GM12878 (cell line): ENCODE results near the gene HIC1. TPM values are rescaled to one million over a fixed set of nuclear protein-coding genes. Genes with fewer than 3 reads are reported as not detected.

Experiments
- ATAC-seq: fragments of 200-7000 bp; cut with Tn5 transposase; 3 replicates; pipeline ENCODE4 v1.9.1; 2020; ENCODE audit warnings: mild to moderate bottlenecking, moderate library complexity
- BruUV-seq: library from RNA; stranded (reverse); fragments of 400-500 nt; replicated peaks from 2 replicates; lab custom pipeline; 2021; lab: Mats Ljungman, UMichigan
- CTCF ChIA-PET: fragments of 300-600 bp; sonication (Branson Sonifier 250); formaldehyde crosslinking; extraction: SDS; loops from one replicate; lab custom pipeline; 2021; ENCODE audit warnings: inconsistent platforms; lab: Yijun Ruan, JAX
- POLR2A ChIA-PET: fragments of 350-600 bp; formaldehyde crosslinking; extraction: SDS; loops from one replicate; lab custom pipeline; 2021; ENCODE audit warnings: inconsistent platforms; lab: Charles Lee
- RAD21 ChIA-PET: fragments of 300-600 bp; sonication (Branson Sonifier 250); formaldehyde crosslinking; loops from one replicate; lab custom pipeline; 2023; ENCODE audit warnings: antibody characterized with exemption; ENCODE audit not compliant: unreplicated experiment; lab: Charles Lee
- SMC1A ChIA-PET: fragments of 300-600 bp; sonication (Branson Sonifier 250); formaldehyde crosslinking; loops from one replicate; lab custom pipeline; 2023; ENCODE audit not compliant: unreplicated experiment, uncharacterized antibody; lab: Charles Lee
- DNase-seq: peaks from one replicate; pipeline ENCODE4 v3.0.0-alpha.2; 2011; ENCODE audit warnings: low read depth, low spot score
- FAIRE-seq: peaks from 3 replicates; lab custom pipeline; 2011; peaks lifted over from hg19 to GRCh38; lab: Jason Lieb, UNC
- H2AFZ ChIP-seq: 2 replicates; pipeline ENCODE4 v1.6.0; 2011; ENCODE audit warnings: low read depth, low read length, control low read depth; ENCODE audit not compliant: control insufficient read depth
- H3K27ac ChIP-seq: 2 replicates; pipeline ENCODE4 v1.5.1; 2011; ENCODE audit warnings: control low read depth; ENCODE audit not compliant: control insufficient read depth, insufficient read depth
- H3K27me3 ChIP-seq, 2 experiments: replicated peaks in 1 of 2; 2 replicates each; pipeline versions ENCODE4 v1.6.0 to v1.6.1; 2011; ENCODE audit warnings: low read length in 1 of 2; ENCODE audit not compliant: control insufficient read depth in 2 of 2, insufficient read depth in 2 of 2
- H3K36me3 ChIP-seq, 2 experiments: 2 replicates each; pipeline ENCODE4 v1.5.1; 2011; ENCODE audit warnings: low read length in 1 of 2; ENCODE audit not compliant: control insufficient read depth in 2 of 2, insufficient read depth in 2 of 2
- H3K4me1 ChIP-seq: 2 replicates; pipeline ENCODE4 v1.6.1; 2011; ENCODE audit warnings: mild to moderate bottlenecking, low read length, moderate library complexity, mixed read lengths; ENCODE audit not compliant: control insufficient read depth, insufficient read depth
- H3K4me2 ChIP-seq: 2 replicates; pipeline ENCODE4 v1.6.0; 2011; ENCODE audit warnings: control low read depth; ENCODE audit not compliant: control insufficient read depth, insufficient read depth
- H3K4me3 ChIP-seq: fragments of 200-600 bp; sonication (generic); 2 replicates; pipeline ENCODE4 v1.5.1; 2016
- H3K79me2 ChIP-seq: 2 replicates; pipeline ENCODE4 v1.6.0; 2011; ENCODE audit warnings: low read length; ENCODE audit not compliant: control insufficient read depth, insufficient read depth
- H3K9ac ChIP-seq: 2 replicates; pipeline ENCODE4 v1.8.0; 2011; ENCODE audit warnings: low read length, control low read depth, mixed read lengths; ENCODE audit not compliant: control insufficient read depth, insufficient read depth
- H3K9me3 ChIP-seq: replicated peaks from 3 replicates; pipeline ENCODE4 v1.5.1; 2011; ENCODE audit warnings: mild to moderate bottlenecking, low read length; ENCODE audit not compliant: control insufficient read depth, insufficient read depth
- H4K20me1 ChIP-seq: 2 replicates; pipeline ENCODE4 v1.6.0; 2011; ENCODE audit not compliant: control insufficient read depth, insufficient read depth
- CHD1 ChIP-seq: IDR thresholded peaks from 2 replicates; pipeline ENCODE4 v1.6.1; 2012; ENCODE audit warnings: low read depth, low read length, improper control_type of control experiment
- E2F4 ChIP-seq: IDR thresholded peaks from 2 replicates; pipeline ENCODE4 v1.6.1; 2012; ENCODE audit warnings: low read depth, low read length, improper control_type of control experiment
- IRF3 ChIP-seq: fragments of 450-650 bp; IDR thresholded peaks from 2 replicates; pipeline ENCODE4 v1.6.1; 2014; ENCODE audit warnings: mild to moderate bottlenecking
- MTA2 ChIP-seq: fragments of 450-650 bp; IDR thresholded peaks from 2 replicates; pipeline ENCODE4 v1.6.1; 2016; ENCODE audit warnings: low read depth, mild to moderate bottlenecking, moderate library complexity
- POLR2A ChIP-seq: IDR thresholded peaks from 2 replicates; pipeline ENCODE4 v1.6.1; 2011; ENCODE audit warnings: low read depth, mild to moderate bottlenecking, low read length
- POLR2AphosphoS2 ChIP-seq: IDR thresholded peaks from 2 replicates; pipeline ENCODE4 v1.6.1; 2011; ENCODE audit warnings: low read depth, mild to moderate bottlenecking, low read length, improper control_type of control experiment, moderate library complexity
- RCOR1 ChIP-seq: conservative IDR thresholded peaks from 2 replicates; pipeline ENCODE4 v1.6.1; 2012; ENCODE audit warnings: low read depth, low read length, improper control_type of control experiment
- REST ChIP-seq: IDR thresholded peaks from 2 replicates; pipeline ENCODE4 v1.6.1; 2012; ENCODE audit warnings: mild to moderate bottlenecking, low read depth, low read length
- SMAD5 ChIP-seq: IDR thresholded peaks from 2 replicates; pipeline ENCODE4 v1.6.1; 2016; ENCODE audit warnings: antibody characterized with exemption, low read depth
- TAF1 ChIP-seq: IDR thresholded peaks from 2 replicates; pipeline ENCODE4 v1.6.1; 2011; ENCODE audit warnings: mild to moderate bottlenecking, low read depth, low read length, borderline replicate concordance
- YY1 ChIP-seq: IDR thresholded peaks from 2 replicates; pipeline ENCODE4 v1.6.1; 2011; ENCODE audit warnings: low read depth, mild to moderate bottlenecking, low read length
- ZBTB40 ChIP-seq: fragments of 450-650 bp; IDR thresholded peaks from 2 replicates; pipeline ENCODE4 v1.6.1; 2016; ENCODE audit warnings: mild to moderate bottlenecking, moderate library complexity, borderline replicate concordance
- WGBS: methylation state at CpG from one replicate; pipeline ENCODE4 v1.1.6; 2016; ENCODE audit warnings: low lambda C conversion rate; ENCODE audit not compliant: insufficient replicate concordance, insufficient coverage; ENCODE audit errors: missing lambda C conversion rate; 5-methylcytosine and 5-hydroxymethylcytosine counted together
- in situ Hi-C: fragments of 300-500 bp; cut with MboI; formaldehyde crosslinking; loops from 9 replicates; pipeline ENCODE4 v1.14.3; 2018; ENCODE audit warnings: mixed read lengths
- intact Hi-C: fragments of 100-400 bp; cut with micrococcal nuclease; formaldehyde crosslinking; loops from one replicate; pipeline ENCODE4 v1.14.2; 2022; ENCODE audit not compliant: unreplicated experiment
- polyA plus RNA-seq, 11 experiments: library from polyadenylated mRNA; depleted of rRNA in 4 of 11; unstranded in 6 of 11; stranded (reverse) in 5 of 11; fragments of >200 nt; fragmentation: Nextera tagmentation in 4 of 11; fragmentation: Illumina TruSeq in 1 of 11; extraction: Ambion mirVana in 4 of 11; extraction: Trizol in 1 of 11; gene quantifications; 1 replicate in 1 of 11; 2 replicates in 10 of 11; pipeline versions ENCODE4 v1.2.1 to v1.2.3, GENCODE V29; 2011 to 2016; ENCODE audit warnings: inconsistent platforms in 2 of 11, missing spikeins in 2 of 11, low read depth in 1 of 11
- total RNA-seq, 4 experiments: library from RNA; depleted of rRNA in 3 of 4; stranded (reverse); fragments of >200 nt in 3 of 4; fragmentation: Illumina TruSeq in 1 of 4; extraction: Trizol in 1 of 4; gene quantifications; 2 replicates each; pipeline versions ENCODE4 v1.2.1 to v1.2.3, GENCODE V29; 2013 to 2021

Gene HIC1
- total and polyA plus RNA-seq, 10 of the 15 experiments (the other 5 are each of a cell fraction or from before 2014, with no cell fraction given) = 0.11 to 61.1 (median 4.9) TPM

- ATAC-seq = no peak
- intact Hi-C loops = loop anchor here (5.0 kb wide), 1 partner anchor 33 kb away; no protein-coding TSS in a partner anchor
- SMC1A ChIA-PET = interaction anchor here (0.9 to 8.6 kb wide), 17 partner anchors 10 to 223 kb away, joined by 3 to 141 read pairs (median 7); no protein-coding TSS in a partner anchor
- no peak for FAIRE-seq
- POLR2A ChIA-PET = interaction anchor here (0.6 to 2.3 kb wide), 8 partner anchors 9 to 338 kb away, joined by 3 to 11 read pairs (median 4); no protein-coding TSS in a partner anchor
- peaks cover 43% of the 10 kb centered on the region for H3K4me1 ChIP-seq
- no peak for DNase-seq
- peak overlapping the region; percentile 84 for H3K27ac ChIP-seq
- H3K9ac ChIP-seq = peak overlapping the region; percentile 80
- in situ Hi-C loops = loop anchor here (10.0 kb wide), 1 partner anchor 185 kb away; no protein-coding TSS in a partner anchor
- 82% methylated on average over 21 of the region's 21 CpGs for WGBS
- CTCF ChIA-PET = interaction anchor here (0.5 to 8.4 kb wide), 16 partner anchors 9 to 243 kb away, joined by 3 to 265 read pairs (median 5); no protein-coding TSS in a partner anchor
- RAD21 ChIA-PET = interaction anchor here (1.0 to 8.4 kb wide), 9 partner anchors 10 to 276 kb away, joined by 3 to 271 read pairs (median 7); partner anchors contain the start of gene TSR1
- H3K9me3 ChIP-seq = no peaks in the 10 kb centered on the region; the same call in 2 of the 3 replicates
- no peaks in the 10 kb centered on the region for H3K27me3 ChIP-seq
- H3K4me3 ChIP-seq = peak overlapping the region; percentile 95
- H3K4me2 ChIP-seq = peak overlapping the region; percentile 81
- peaks cover 16 to 25% of the 10 kb centered on the region in 2 experiments for H3K36me3 ChIP-seq
- H2AFZ ChIP-seq = no peak overlapping the region
- peaks cover 55% of the 10 kb centered on the region for H3K79me2 ChIP-seq
- BruUV-seq = TSS peak; percentile 22
- no peaks in the 10 kb centered on the region for H4K20me1 ChIP-seq
- TF ChIP-seq TAF1 (no peak), SMAD5 (0 out of 2 replicates have a peak, but pooled peaks have one; percentile 20), REST (no peak), E2F4 (no peak), IRF3 (no peak), ZBTB40 (no peak), POLR2AphosphoS2 (0 out of 2 replicates have a peak, but pooled peaks have one; percentile 1), YY1 (0 out of 2 replicates have a peak, but pooled peaks have one; percentile 21), CHD1 (no peak), POLR2A (peak; percentile 77), MTA2 (no peak), RCOR1 (no peak)
Measured at GRCh38 chr17:2059547-2060384, 4.9 kb downstream of the HIC1 start.
